MM.1S (cell line): ENCODE measurements around the gene VEGFC.

Experiments used
- EZH2phosphoT487 ChIP-seq: fragments of 300-600 bp; sonication (generic); IDR thresholded peaks from 2 replicates; pipeline ENCODE4 v1.6.1; 2018; ENCODE audit warnings: antibody characterized with exemption, low read length
- TF ChIP-seq, protein P1 (sequence below): fragments of 300-600 bp; sonication (generic); IDR thresholded peaks from 2 replicates; pipeline ENCODE4 v1.5.1; 2016; ENCODE audit warnings: antibody characterized with exemption, low read length, mixed read lengths

DNA sequence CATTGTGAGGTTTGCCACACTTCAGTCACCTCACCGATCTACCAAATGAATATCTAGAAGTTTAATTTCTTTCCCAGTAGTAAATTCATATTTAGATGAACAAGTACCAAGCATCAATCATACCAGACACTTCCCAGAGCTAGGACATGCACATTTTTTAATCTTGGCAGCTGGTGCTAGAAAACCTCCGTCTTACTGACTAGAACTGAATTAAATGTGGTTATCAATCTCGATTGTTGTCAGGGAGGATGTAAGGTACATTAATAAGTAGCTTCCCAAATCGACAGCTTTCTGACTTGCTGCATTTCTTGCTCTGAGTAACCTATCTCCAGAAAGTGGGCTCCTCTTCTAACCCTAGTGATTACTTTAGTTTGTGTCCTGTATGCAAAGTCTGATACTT, 34.4 kb downstream of the VEGFC start:
- TF ChIP-seq, protein P1, sequence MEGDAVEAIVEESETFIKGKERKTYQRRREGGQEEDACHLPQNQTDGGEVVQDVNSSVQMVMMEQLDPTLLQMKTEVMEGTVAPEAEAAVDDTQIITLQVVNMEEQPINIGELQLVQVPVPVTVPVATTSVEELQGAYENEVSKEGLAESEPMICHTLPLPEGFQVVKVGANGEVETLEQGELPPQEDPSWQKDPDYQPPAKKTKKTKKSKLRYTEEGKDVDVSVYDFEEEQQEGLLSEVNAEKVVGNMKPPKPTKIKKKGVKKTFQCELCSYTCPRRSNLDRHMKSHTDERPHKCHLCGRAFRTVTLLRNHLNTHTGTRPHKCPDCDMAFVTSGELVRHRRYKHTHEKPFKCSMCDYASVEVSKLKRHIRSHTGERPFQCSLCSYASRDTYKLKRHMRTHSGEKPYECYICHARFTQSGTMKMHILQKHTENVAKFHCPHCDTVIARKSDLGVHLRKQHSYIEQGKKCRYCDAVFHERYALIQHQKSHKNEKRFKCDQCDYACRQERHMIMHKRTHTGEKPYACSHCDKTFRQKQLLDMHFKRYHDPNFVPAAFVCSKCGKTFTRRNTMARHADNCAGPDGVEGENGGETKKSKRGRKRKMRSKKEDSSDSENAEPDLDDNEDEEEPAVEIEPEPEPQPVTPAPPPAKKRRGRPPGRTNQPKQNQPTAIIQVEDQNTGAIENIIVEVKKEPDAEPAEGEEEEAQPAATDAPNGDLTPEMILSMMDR = no peak
- TF ChIP-seq EZH2phosphoT487 = no peak
